ENCODE results near the gene APLP1. TPM values are rescaled to one million over a fixed set of nuclear protein-coding genes. Genes with fewer than 3 reads are reported as not detected.
"Not testable (repeated sequence)": the region's sequence is repeated elsewhere in the genome, so short reads cannot be mapped to it uniquely, and the experiment has no call there.

Gene APLP1
- total RNA-seq, 3 donors from 2014 or later, result 2.6 to 4.2 (median 3.3) TPM

DNA sequence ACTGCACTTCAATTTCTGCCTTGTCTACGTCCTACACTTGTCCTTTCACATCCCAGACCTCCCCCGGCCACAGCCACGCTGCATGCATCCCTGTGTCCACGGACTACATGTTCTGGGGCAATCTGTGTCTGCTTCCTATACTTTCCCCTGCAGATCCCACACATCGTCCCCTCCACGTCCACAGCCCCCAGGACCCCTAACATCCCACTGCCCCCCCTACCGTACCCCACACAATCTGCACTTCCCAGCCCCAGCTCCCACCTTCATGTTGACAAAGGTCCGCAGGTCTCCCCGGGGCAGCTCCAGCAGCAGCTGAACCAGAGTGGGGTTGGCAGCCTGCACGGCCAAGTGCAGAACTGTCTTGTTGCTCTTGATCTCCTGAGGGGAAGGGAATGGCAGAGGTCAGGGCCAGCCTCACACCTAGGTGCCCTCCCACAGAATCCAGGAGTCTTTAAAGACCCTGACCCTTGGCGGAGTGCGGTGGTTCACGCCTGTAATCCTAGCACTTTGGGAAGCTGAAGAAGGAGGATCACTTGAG is 21.8 kb downstream of the APLP1 start:
- DNase-seq (ENCODE audit: low spot score in 2 of 2), result no peak
- no peaks in the 10 kb centered on the region for H3K36me3 ChIP-seq

DNA sequence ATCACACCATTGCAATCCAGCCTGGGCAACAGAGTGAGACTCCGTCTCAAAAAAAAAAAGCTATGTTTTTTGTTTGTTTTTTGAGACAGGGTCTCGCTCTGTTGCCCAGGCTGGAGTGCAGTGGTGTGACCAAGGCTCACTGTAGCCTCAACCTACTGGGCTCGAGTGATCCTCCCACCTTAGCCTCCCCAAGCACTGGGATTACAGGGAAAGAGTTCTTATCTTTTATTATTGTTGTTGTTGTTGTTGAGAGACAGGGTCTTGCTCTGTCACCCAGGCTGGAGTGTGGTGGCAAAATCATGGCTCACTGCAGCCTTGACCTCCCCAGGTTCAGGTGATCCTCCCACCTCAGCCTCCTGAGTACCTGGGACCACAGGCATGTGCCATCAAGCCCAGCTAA is 23.4 kb downstream of the APLP1 start:
- H3K4me1 ChIP-seq; H3K27ac ChIP-seq; DNase-seq (ENCODE audit: low spot score in 2 of 2); intact Hi-C loops (cut with DNase I; ENCODE audit: low total_unique reads); H3K9me3 ChIP-seq; H3K36me3 ChIP-seq; H3K27me3 ChIP-seq; H3K4me3 ChIP-seq: not testable (repeated sequence)

More for the DNA sequence above, 21.8 kb downstream of the APLP1 start:
- H3K4me3 ChIP-seq, result no peak overlapping the region
- no peak overlapping the region for H3K27ac ChIP-seq
- TF ChIP-seq POLR2A (IDR thresholded peaks at IDR 0.05) (no peak), POLR2AphosphoS5 (IDR thresholded peaks at IDR 0.05) (no peak)
- TF ChIP-seq, protein P1, sequence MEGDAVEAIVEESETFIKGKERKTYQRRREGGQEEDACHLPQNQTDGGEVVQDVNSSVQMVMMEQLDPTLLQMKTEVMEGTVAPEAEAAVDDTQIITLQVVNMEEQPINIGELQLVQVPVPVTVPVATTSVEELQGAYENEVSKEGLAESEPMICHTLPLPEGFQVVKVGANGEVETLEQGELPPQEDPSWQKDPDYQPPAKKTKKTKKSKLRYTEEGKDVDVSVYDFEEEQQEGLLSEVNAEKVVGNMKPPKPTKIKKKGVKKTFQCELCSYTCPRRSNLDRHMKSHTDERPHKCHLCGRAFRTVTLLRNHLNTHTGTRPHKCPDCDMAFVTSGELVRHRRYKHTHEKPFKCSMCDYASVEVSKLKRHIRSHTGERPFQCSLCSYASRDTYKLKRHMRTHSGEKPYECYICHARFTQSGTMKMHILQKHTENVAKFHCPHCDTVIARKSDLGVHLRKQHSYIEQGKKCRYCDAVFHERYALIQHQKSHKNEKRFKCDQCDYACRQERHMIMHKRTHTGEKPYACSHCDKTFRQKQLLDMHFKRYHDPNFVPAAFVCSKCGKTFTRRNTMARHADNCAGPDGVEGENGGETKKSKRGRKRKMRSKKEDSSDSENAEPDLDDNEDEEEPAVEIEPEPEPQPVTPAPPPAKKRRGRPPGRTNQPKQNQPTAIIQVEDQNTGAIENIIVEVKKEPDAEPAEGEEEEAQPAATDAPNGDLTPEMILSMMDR (IDR thresholded peaks at IDR 0.05), result no peak
- intact Hi-C loops (cut with DNase I; ENCODE audit: low total_unique reads), result no loop called here
- no peaks in the 10 kb centered on the region for H3K27me3 ChIP-seq
- H3K4me1 ChIP-seq, result no peaks in the 10 kb centered on the region
- H3K9me3 ChIP-seq, result no peaks in the 10 kb centered on the region

DNA sequence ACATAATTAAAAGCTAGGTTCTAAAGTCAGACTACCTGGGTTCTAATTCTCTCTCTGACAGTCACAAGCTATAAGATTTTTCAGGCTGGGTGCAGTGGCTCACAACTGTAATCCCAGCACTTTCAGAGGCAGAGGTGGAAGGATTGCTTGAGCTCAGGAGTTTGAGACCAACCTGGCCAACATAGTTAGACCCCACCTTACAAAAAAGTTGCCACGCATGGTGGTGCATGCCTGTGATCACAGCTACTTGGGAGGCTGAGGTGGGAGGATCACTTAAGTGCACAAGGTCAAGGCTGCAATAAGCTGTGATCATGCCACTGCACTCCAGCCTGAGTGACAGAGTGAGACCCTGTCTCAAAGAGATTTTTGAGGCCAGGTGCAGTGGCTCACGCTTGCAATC is 26.0 kb downstream of the APLP1 start:
- H3K27me3 ChIP-seq, result no peaks in the 10 kb centered on the region
- DNase-seq (ENCODE audit: low spot score in 2 of 2), result no peak
- intact Hi-C loops (cut with DNase I; ENCODE audit: low total_unique reads), result no loop called here
- TF ChIP-seq POLR2AphosphoS5 (IDR thresholded peaks at IDR 0.05), result no peak
- no peak for TF ChIP-seq POLR2A (IDR thresholded peaks at IDR 0.05)
- TF ChIP-seq, protein P1 (IDR thresholded peaks at IDR 0.05), result no peak
- no peak overlapping the region for H3K4me3 ChIP-seq
- H3K27ac ChIP-seq, result no peak overlapping the region
- H3K4me1 ChIP-seq, result no peaks in the 10 kb centered on the region
- H3K36me3 ChIP-seq, result no peaks in the 10 kb centered on the region
- no peaks in the 10 kb centered on the region for H3K9me3 ChIP-seq

DNA sequence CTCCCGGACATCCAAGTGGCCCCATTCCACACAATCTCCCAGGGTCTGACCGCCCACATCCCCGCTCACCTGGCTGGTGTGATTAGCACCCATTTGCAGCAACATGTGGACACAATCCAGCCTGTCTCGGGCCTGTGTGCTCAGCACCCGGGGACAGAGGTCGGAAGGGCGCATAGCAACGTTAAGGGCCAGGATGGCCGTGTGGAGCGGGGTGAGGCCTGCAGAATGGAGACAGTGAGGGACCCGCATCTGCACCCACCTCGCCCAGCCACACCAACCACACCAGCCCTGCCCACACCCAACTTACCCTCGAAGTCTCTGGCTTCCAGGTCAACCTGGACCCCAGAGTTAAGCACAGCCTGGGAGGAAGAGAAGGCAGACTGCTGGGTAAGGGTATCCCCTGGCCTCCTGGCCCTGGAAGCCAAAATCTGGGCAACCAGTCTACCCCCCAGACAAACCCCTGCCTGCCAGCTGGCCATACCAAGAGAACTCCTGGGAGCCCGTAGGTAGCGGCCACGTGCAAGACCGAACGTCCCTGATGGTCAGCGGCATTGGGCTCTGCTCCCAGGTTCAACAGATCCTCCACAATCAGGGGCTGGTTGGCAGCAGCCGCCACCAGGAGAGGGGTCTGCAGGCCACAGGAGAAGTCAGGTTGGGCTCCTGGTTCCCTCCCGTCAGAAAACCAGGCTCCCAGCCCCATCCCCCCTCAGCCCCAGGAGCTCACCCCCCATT is 27.7 kb downstream of the APLP1 start:
- Histone ChIP-seq H3K9me3 (no peaks in the 10 kb centered on the region), H3K36me3 (no peaks in the 10 kb centered on the region), H3K27ac (no peak overlapping the region), H3K27me3 (no peaks in the 10 kb centered on the region), H3K4me3 (no peak overlapping the region), H3K4me1 (no peaks in the 10 kb centered on the region)
- intact Hi-C loops (cut with DNase I; ENCODE audit: low total_unique reads), result no loop called here
- TF ChIP-seq POLR2A (IDR thresholded peaks at IDR 0.05), result no peak
- TF ChIP-seq, protein P1 (IDR thresholded peaks at IDR 0.05), result no peak
- TF ChIP-seq POLR2AphosphoS5 (IDR thresholded peaks at IDR 0.05), result no peak
- no peak for DNase-seq (ENCODE audit: low spot score in 2 of 2)

DNA sequence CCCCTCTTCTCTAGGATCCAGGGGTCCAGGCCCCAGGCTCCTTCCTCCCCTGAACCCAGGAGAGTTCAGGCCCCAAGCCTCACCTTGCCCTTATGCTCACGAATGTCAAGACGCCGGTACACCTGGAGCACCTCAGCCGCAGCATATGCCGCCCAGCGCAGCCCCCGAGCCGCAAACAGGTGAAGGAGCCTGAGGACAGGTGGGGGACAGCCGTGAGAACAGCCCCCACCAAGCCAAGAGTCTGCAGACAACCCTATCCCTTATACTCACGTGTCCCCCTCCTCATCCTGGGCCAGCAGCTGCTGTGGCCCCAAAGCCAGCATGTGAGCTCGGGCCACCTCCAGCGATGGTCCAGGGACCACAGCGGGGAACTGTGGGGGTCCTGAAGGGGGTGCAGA is 28.3 kb downstream of the APLP1 start:
- intact Hi-C loops (cut with DNase I; ENCODE audit: low total_unique reads), result no loop called here
- H3K36me3 ChIP-seq, result no peaks in the 10 kb centered on the region
- TF ChIP-seq, protein P1 (IDR thresholded peaks at IDR 0.05), result no peak
- no peak for TF ChIP-seq POLR2AphosphoS5 (IDR thresholded peaks at IDR 0.05)
- no peak for TF ChIP-seq POLR2A (IDR thresholded peaks at IDR 0.05)

More for the DNA sequence above, 28.3 kb downstream of the APLP1 start:
- no peaks in the 10 kb centered on the region for H3K27me3 ChIP-seq
- H3K9me3 ChIP-seq, result no peaks in the 10 kb centered on the region
- H3K27ac ChIP-seq, result no peak overlapping the region
- H3K4me3 ChIP-seq, result no peak overlapping the region
- H3K4me1 ChIP-seq, result no peaks in the 10 kb centered on the region
- DNase-seq (ENCODE audit: low spot score in 2 of 2), result no peak
